ENCODE measurements around the gene GRB10. TPM values are rescaled to one million over a fixed set of nuclear protein-coding genes. Genes with fewer than 3 reads are reported as not detected.

Gene GRB10
- total RNA-seq, 4 donors from 2014 or later: 28.5 to 58.0 (median 53.0) TPM

DNA sequence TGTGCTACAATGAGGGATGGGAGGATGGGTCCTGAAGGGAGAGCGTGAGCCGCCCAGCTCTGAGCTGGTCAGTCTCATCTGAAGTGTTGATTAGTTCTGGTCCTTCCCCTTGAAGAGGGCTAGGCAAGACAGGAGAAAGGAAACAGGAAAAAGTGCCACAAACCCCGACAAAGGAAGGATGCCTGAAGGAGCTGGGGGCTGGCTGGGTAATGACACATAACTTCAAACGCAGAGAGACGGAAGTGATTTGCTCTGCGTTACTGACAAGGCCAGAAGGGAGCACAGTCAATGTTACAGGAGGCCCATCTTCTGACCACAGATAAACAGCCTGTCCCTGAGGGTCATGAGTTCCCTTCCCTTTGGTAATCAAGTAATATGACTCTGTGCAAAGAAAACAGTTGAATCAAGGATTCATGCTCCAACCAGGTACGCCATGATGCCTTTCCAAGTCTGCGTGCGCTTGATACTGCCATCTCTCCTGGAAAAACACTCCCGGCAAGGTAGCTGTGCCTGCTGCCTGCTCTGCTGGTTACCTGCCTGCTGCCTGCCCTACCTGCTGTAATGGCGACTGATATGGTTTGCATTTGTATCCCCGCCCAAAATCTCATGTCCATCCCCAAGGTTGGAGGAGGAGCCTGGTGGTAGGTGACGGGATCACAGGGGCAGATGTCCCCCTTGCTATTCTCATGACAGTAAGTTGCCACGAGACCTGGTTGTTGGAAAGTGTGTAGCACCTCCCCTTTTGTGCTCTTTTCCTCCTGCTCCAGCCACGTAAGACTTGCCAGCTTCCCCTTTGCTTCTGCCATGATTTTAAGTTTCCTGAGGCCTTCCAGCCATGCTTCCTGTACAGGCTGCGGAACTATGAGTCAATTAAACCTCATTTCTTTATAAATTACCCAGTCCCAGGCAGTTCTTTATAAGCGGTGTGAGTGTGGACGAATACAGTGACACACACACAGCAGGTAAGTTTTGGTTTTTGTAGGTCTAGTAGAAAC, 57.9 kb downstream of the GRB10 start:
- ATAC-seq: no peak
- Histone ChIP-seq H3K27me3 (no peaks in the 10 kb centered on the region), H3K9me3 (no peaks in the 10 kb centered on the region), H3K4me3 (no peak overlapping the region), H3K4me1 (peaks cover 0 to 67% (median 21%) of the 10 kb centered on the region in 3 donors), H3K27ac (no peak overlapping the region), H3K36me3 (peaks cover 0 to 5% of the 10 kb centered on the region in 2 donors)
- no peak for TF ChIP-seq POLR2A (IDR thresholded peaks at IDR 0.05)
- TF ChIP-seq, protein P1, sequence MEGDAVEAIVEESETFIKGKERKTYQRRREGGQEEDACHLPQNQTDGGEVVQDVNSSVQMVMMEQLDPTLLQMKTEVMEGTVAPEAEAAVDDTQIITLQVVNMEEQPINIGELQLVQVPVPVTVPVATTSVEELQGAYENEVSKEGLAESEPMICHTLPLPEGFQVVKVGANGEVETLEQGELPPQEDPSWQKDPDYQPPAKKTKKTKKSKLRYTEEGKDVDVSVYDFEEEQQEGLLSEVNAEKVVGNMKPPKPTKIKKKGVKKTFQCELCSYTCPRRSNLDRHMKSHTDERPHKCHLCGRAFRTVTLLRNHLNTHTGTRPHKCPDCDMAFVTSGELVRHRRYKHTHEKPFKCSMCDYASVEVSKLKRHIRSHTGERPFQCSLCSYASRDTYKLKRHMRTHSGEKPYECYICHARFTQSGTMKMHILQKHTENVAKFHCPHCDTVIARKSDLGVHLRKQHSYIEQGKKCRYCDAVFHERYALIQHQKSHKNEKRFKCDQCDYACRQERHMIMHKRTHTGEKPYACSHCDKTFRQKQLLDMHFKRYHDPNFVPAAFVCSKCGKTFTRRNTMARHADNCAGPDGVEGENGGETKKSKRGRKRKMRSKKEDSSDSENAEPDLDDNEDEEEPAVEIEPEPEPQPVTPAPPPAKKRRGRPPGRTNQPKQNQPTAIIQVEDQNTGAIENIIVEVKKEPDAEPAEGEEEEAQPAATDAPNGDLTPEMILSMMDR (IDR thresholded peaks at IDR 0.05): no peak
- WGBS, 2 donors (ENCODE audit: low coverage in 1 of 2): 83 to 95% methylated on average over 11 to 17 of the region's 18 CpGs

DNA sequence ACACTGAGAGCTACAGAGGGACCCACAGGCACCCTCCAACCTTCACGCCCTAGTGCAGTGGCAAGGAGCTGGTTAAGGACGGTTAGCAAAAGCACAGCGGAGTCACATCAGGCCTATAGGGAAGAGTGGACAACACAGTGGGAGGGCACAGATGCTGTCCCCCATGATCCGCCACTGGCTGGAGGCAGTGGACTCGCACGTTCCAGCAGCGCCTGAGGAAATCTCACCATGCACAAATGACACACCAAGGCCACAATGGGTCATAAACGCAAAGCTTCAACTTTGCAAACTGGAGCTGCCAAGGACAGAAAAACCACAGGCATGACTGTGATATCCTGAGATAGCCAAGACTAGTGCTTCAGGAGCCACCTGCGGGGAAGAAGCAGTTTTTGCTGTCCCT, 58.8 kb downstream of the GRB10 start:
- Histone ChIP-seq H3K9me3 (no peaks in the 10 kb centered on the region), H3K36me3 (peaks cover 0 to 5% of the 10 kb centered on the region in 2 donors), H3K27me3 (no peaks in the 10 kb centered on the region), H3K27ac (no peak overlapping the region), H3K4me1 (peaks cover 0 to 65% (median 14%) of the 10 kb centered on the region in 3 donors), H3K4me3 (no peak overlapping the region)
- no peak for TF ChIP-seq EP300 (IDR thresholded peaks at IDR 0.05)
- no peak for TF ChIP-seq POLR2AphosphoS5 (IDR thresholded peaks at IDR 0.05)
- TF ChIP-seq, protein P1 (IDR thresholded peaks at IDR 0.05): no peak
- no peak for TF ChIP-seq POLR2A (IDR thresholded peaks at IDR 0.05)
- no peak for ATAC-seq
- 80 to 99% methylated on average over 1 to 9 of the region's 9 CpGs for WGBS, 2 donors (ENCODE audit: low coverage in 1 of 2)

DNA sequence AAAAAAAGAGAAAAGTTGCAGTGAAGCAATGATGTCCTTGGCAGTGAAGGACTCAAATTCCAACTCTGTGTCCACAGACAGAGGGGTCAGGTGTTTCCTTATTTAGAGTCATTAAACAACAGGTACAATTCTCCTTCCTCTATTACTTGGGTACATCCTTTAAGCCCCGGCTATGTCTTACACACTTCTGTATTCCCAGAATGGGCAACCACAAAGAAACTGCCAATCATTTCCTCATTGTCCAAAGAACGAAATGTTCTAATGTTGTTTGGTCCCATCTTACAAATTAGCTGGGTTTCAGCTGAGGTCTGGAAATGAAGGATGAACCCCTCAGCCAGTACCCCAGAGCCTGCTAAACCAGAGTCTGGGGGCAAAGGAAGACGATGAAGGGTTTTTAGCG, 59.5 kb downstream of the GRB10 start:
- H3K9me3 ChIP-seq: no peaks in the 10 kb centered on the region
- H3K27ac ChIP-seq: no peak overlapping the region
- TF ChIP-seq POLR2AphosphoS5 (IDR thresholded peaks at IDR 0.05): no peak
- TF ChIP-seq EP300 (IDR thresholded peaks at IDR 0.05): no peak
- TF ChIP-seq POLR2A (IDR thresholded peaks at IDR 0.05): no peak
- TF ChIP-seq, protein P1 (IDR thresholded peaks at IDR 0.05): no peak
- 83 to 100% methylated on average over 1 to 2 of the region's 4 CpGs for WGBS, 2 donors (ENCODE audit: low coverage in 1 of 2)
- H3K27me3 ChIP-seq: no peaks in the 10 kb centered on the region
- H3K4me3 ChIP-seq: no peak overlapping the region
- H3K36me3 ChIP-seq: peaks cover 0 to 5% of the 10 kb centered on the region in 2 donors
- peaks cover 0 to 63% (median 10%) of the 10 kb centered on the region in 3 donors for H3K4me1 ChIP-seq
- ATAC-seq: no peak

DNA sequence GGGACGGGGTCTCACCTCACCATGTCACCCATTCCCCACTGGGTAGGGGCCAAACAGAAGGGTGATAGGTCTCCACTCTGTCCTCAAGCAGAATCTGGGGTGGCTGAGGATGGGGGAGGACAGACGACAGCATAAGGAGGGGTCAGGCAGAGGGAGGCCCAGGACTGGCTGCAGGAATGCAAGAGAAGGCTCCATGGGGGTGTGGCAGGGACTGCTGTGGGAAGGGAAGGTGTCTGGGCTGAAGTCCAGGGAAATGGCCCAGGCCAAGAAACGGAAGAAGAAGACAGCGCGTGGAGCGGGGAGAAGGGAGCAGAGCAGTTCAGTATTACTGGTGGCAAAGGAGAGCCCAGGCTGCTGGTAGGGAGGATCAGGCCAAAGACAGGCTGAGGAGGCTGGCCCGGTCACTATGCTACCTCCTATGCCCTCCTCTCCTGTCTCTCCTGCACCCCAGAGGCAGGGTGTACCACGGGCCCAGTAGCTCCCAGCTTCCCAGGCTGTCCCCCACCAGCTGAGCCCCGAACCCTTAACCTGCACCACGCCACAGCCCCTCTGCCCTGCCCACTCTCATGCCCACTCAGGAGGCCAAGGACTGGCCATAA, 60.9 kb downstream of the GRB10 start:
- Histone ChIP-seq H3K4me3 (no peak overlapping the region), H3K36me3 (peaks cover 0 to 5% of the 10 kb centered on the region in 2 donors), H3K27me3 (no peaks in the 10 kb centered on the region), H3K9me3 (no peaks in the 10 kb centered on the region), H3K27ac (peak overlapping the region in 1 of 4 donors; percentile 43), H3K4me1 (peaks cover 0 to 58% (median 10%) of the 10 kb centered on the region in 3 donors)
- ATAC-seq: no peak
- 8 to 57% methylated on average over 2 to 6 of the region's 10 CpGs for WGBS, 2 donors (ENCODE audit: low coverage in 1 of 2)
- TF ChIP-seq POLR2AphosphoS5 (IDR thresholded peaks at IDR 0.05) (no peak), POLR2A (IDR thresholded peaks at IDR 0.05) (no peak), EP300 (IDR thresholded peaks at IDR 0.05) (no peak)
- TF ChIP-seq, protein P1 (IDR thresholded peaks at IDR 0.05): no peak

Data from gastroesophageal sphincter (tissue), 4 donors.